SH-SY5Y (cell line): ENCODE data around the gene ACTR1A.

Source experiments
- GATA2 ChIP-seq: IDR thresholded peaks from 2 replicates; pipeline ENCODE4 v1.6.1; 2011; ENCODE audit warnings: mild to moderate bottlenecking, low read depth, low read length
- GATA3 ChIP-seq: IDR thresholded peaks from 2 replicates; pipeline ENCODE4 v1.6.1; 2011; ENCODE audit warnings: low read depth, mild to moderate bottlenecking, low read length, moderate library complexity

Gene ACTR1A

GRCh38 chr10:102502337-102503151 lies at the start of gene ACTR1A:
ACTR1A (minus strand) TSS chr10:102502712; CDS start chr10:102502647, 65 bp downstream.
- TF ChIP-seq GATA2, result peak; percentile 78
- TF ChIP-seq GATA3, result no peak

DNA sequence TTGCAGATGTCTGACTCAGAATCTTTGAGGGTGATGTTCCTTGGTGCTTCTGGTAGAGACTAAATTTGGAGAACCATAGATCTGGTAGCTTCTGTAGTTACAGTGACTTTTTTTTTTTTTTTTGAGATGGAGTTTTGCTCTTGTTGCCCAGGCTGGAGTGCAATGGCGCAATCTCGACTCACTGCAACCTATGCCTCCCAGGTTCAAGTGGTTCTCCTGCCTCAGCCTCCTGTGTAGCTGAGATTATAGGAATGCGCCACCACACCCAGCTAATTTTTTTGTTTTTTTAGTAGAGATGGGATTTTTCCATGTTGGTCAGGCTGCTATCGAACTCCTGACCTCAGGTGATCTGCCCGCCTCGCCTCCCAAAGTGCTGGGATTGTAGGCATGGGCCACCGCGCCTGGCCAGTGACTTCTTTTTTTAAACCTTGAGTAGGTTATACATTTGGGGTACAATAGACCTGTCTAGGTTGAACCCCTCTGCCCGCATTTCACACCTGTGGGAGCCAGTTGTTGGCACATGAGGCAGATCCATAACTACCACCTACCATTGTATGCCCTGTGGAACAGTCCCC lies 48.2 kb upstream of the ACTR1A start:
- TF ChIP-seq GATA2 (no peak), GATA3 (no peak)

DNA sequence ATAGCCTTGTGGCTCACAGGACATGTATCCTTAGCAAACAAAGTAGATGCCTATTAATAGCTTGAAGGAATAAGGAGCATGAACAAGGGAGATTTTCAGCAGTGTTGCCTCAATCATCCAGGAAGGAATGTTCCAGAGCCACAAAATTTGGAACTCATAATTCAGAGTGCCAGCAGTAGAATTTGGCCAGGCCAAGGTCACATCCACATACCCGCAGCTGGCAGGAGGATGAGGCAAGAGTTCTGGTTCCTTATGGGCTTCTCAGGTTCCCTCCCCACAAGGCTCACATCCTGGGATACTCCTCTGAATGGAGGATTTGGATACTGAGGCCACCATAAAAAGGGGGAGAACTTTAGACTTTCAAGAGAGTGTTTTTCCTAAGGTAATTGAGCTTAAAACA lies 47.0 kb upstream of the ACTR1A start:
- TF ChIP-seq GATA3, result no peak
- TF ChIP-seq GATA2, result no peak

- no peak for TF ChIP-seq GATA3
- no peak for TF ChIP-seq GATA2
These were observed 44.3 kb upstream of the ACTR1A start for GRCh38 chr10:102546606-102547320.

- no peak for TF ChIP-seq GATA3
- TF ChIP-seq GATA2, result no peak
These were observed 43.5 kb upstream of the ACTR1A start for GRCh38 chr10:102545997-102546396.

- TF ChIP-seq GATA3 (no peak), GATA2 (no peak)
These were observed 42.9 kb upstream of the ACTR1A start for GRCh38 chr10:102545265-102545871.

GRCh38 chr10:102542800-102543418 lies 40.4 kb upstream of the ACTR1A start:
- no peak for TF ChIP-seq GATA3
- TF ChIP-seq GATA2, result no peak

- TF ChIP-seq GATA2 (no peak), GATA3 (no peak)
These were observed 37.5 kb upstream of the ACTR1A start for GRCh38 chr10:102540023-102540422.

DNA sequence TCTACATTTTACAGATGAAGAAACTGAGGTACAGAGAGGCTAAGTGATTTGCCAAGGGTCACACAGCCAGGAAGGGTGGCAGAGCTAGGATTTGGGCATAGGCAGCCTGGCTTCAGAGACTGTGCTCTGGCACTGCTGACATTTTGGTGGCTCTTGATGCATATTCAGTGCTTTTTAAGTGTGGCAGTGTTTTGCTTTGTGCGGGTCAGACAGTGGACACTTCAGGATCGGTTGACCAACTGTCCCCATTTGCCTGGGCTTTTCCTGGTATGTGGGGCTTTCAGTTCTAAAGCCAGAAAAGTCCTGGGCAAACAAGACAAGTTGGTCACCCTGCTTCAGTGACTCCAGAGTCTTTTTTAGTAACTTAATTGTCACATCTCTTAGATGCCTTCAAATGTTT lies 36.3 kb upstream of the ACTR1A start:
- TF ChIP-seq GATA3, result no peak

DNA sequence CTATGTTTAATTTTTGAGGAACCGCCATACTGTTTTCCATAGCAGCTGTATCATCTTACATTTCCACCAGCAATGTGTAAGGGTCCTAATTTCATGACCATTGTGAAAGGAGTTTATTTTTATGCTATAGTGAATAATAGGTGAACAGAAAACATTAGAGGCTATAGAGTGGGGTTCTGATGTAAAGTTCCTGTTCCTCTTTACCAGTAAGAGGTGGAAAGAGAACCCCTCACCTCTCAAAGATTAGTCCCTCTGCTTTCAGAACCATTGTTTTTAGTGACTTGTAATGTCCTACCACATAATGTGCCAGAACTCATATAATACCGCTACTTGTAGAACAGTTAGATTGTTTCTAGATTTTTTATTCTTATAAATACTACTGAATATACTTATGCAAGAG lies 35.4 kb upstream of the ACTR1A start:
- TF ChIP-seq GATA3 (no peak), GATA2 (no peak)

DNA sequence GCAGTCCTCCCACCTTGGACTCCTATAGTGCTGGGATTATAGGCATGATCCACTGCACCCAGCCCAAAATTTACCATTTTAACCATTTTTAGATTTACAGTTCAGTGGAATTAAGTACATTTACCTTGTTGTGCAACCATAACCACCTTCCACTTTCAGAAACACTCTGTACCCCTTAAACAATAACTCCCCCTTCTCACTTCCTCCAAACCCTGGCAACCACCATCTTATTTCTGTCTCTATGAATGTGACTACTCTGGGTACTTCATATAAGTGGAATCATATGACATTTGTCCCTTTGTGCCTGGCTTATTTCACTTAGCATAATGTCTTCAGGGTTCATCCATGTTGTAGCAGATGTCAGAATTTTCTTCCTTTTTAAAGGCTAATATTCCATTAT lies 34.9 kb upstream of the ACTR1A start:
- no peak for TF ChIP-seq GATA3
- no peak for TF ChIP-seq GATA2

- no peak for TF ChIP-seq GATA3
- TF ChIP-seq GATA2, result no peak
These were observed 33.1 kb upstream of the ACTR1A start for GRCh38 chr10:102535481-102536147.

DNA sequence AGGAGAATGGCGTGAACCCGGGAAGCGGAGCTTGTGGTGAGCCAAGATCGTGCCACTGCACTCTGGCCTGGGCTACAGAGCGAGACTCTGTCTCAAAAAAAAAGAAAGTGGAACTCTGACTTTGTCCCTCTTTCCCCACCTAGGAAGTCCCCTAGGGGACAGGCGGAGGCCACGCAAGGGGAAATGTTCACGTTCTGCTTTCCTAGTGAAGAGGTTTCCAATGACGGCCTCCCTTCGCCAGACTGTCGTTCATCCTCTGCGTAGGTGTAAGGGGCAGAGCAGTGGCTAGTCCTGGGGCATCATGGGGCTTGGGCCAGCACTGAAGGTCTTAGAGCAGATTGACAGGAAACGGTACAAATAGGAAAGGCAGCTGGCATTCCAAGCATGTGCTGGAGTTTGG lies 31.8 kb upstream of the ACTR1A start:
- TF ChIP-seq GATA2, result no peak
- TF ChIP-seq GATA3, result no peak

DNA sequence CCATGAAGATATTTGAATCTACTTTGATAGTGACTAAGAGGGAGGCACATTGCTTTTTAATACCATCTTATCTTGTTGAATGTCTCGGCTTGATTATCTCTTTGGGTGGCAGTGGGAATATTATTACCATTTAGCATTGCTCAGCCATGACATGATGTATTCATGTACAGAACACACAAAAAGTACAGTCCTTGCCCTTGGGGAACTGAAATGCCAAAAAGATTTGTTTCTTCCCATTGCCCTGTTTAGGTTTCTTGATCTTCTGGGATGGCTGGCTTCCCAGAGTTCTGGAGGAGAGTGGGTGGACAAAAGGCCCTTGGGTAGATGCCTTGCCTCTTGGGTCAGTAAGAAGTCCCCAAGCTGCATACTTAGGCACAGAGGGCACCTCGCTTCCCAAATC lies 25.0 kb upstream of the ACTR1A start:
- TF ChIP-seq GATA2, result no peak
- no peak for TF ChIP-seq GATA3
